HEK293 (cell line): ENCODE data around the gene SLC9A9.

Experiments
- CTCF ChIA-PET: fragments of 350-600 bp; formaldehyde crosslinking; extraction: SDS; loops from one replicate; lab custom pipeline; 2021; ENCODE audit warnings: antibody characterized with exemption; lab: Yijun Ruan, JAX
- POLR2A ChIA-PET: fragments of 300-600 bp; formaldehyde crosslinking; extraction: SDS; loops from one replicate; lab custom pipeline; 2020; ENCODE audit warnings: antibody characterized with exemption, inconsistent platforms; lab: Yijun Ruan, JAX
- H3K27ac ChIP-seq: fragments of 200-500 bp; sonication (Bioruptor generic); 2 replicates; pipeline ENCODE4 v1.5.1; 2014; ENCODE audit warnings: low read depth, low read length, control low read depth, inconsistent platforms; ENCODE audit errors: extremely low read depth
- H3K36me3 ChIP-seq, 2 experiments: fragments of 200-500 bp in 1 of 2; sonication (Bioruptor generic) in 1 of 2; 1 replicate in 1 of 2; 2 replicates in 1 of 2; pipeline ENCODE4 v1.5.1; 2014 to 2017; ENCODE audit warnings: inconsistent platforms in 2 of 2, low read length in 2 of 2; ENCODE audit not compliant: control insufficient read depth in 2 of 2, insufficient read depth in 1 of 2
- H3K4me1 ChIP-seq: fragments of 200-500 bp; sonication (Bioruptor generic); 2 replicates; pipeline ENCODE4 v1.5.1; 2014; ENCODE audit warnings: mild to moderate bottlenecking, low read length, inconsistent platforms; ENCODE audit not compliant: control insufficient read depth, insufficient read depth
- H3K4me3 ChIP-seq: 2 replicates; pipeline ENCODE4 v1.5.1; 2011; ENCODE audit warnings: low read depth, mild to moderate bottlenecking, control low read depth, low read length, moderate library complexity
- H3K9me3 ChIP-seq: fragments of 200-500 bp; sonication (Bioruptor generic); 2 replicates; pipeline ENCODE4 v1.5.1; 2014; ENCODE audit warnings: low read depth, low read length, inconsistent platforms; ENCODE audit not compliant: control insufficient read depth, insufficient read depth
- BCL11A ChIP-seq: fragments of 450-650 bp; formaldehyde crosslinking; IDR thresholded peaks from 2 replicates; pipeline ENCODE4 v1.5.1; 2016; ENCODE audit warnings: low read depth, missing biosample characterization, missing genetic modification characterization
- FEZF1 ChIP-seq: fragments of 450-650 bp; formaldehyde crosslinking; IDR thresholded peaks from 2 replicates; pipeline ENCODE4 v1.5.1; 2016; ENCODE audit warnings: missing biosample characterization, missing genetic modification characterization
- GLI2 ChIP-seq: fragments of 450-650 bp; formaldehyde crosslinking; IDR thresholded peaks from 2 replicates; pipeline ENCODE4; 2017; ENCODE audit warnings: missing biosample characterization, missing genetic modification characterization, low read depth, borderline replicate concordance
- IKZF3 ChIP-seq: fragments of 450-650 bp; IDR thresholded peaks from 2 replicates; pipeline ENCODE4 v1.5.0; 2018; ENCODE audit warnings: missing biosample characterization, mild to moderate bottlenecking, missing genetic modification characterization, moderate library complexity
- KLF8 ChIP-seq: fragments of 450-650 bp; formaldehyde crosslinking; IDR thresholded peaks from 2 replicates; pipeline ENCODE4 v1.5.1; 2016; ENCODE audit warnings: missing biosample characterization, missing genetic modification characterization
- OSR2 ChIP-seq: fragments of 450-650 bp; formaldehyde crosslinking; IDR thresholded peaks from 2 replicates; pipeline ENCODE4 v1.5.1; 2016; ENCODE audit warnings: missing biosample characterization, missing genetic modification characterization
- RBAK ChIP-seq: fragments of 450-650 bp; formaldehyde crosslinking; IDR thresholded peaks from 2 replicates; pipeline ENCODE4 v1.5.1; 2016; ENCODE audit warnings: missing biosample characterization, missing genetic modification characterization
- REPIN1 ChIP-seq: fragments of 450-650 bp; formaldehyde crosslinking; IDR thresholded peaks from 2 replicates; pipeline ENCODE4 v1.5.1; 2017; ENCODE audit warnings: missing biosample characterization, missing genetic modification characterization, low read depth
- SP3 ChIP-seq: fragments of 450-650 bp; formaldehyde crosslinking; IDR thresholded peaks from 2 replicates; pipeline ENCODE4 v1.5.1; 2016; ENCODE audit warnings: missing biosample characterization, missing genetic modification characterization
- ZBTB17 ChIP-seq: fragments of 450-650 bp; formaldehyde crosslinking; IDR thresholded peaks from 2 replicates; pipeline ENCODE4 v1.5.1; 2016; ENCODE audit warnings: missing biosample characterization, missing genetic modification characterization
- ZNF121 ChIP-seq: fragments of 450-650 bp; formaldehyde crosslinking; IDR thresholded peaks from 2 replicates; pipeline ENCODE4 v1.5.1; 2016; ENCODE audit warnings: missing biosample characterization, missing genetic modification characterization
- ZNF132 ChIP-seq: fragments of 450-650 bp; formaldehyde crosslinking; IDR thresholded peaks from 2 replicates; pipeline ENCODE4 v1.5.1; 2017; ENCODE audit warnings: missing biosample characterization, missing genetic modification characterization, borderline replicate concordance
- ZNF140 ChIP-seq: fragments of 450-650 bp; formaldehyde crosslinking; IDR thresholded peaks from 2 replicates; pipeline ENCODE4 v1.5.1; 2016; ENCODE audit warnings: missing biosample characterization, missing genetic modification characterization
- ZNF155 ChIP-seq: fragments of 450-650 bp; formaldehyde crosslinking; IDR thresholded peaks from 2 replicates; pipeline ENCODE4 v1.5.1; 2016; ENCODE audit warnings: missing biosample characterization, missing genetic modification characterization
- ZNF174 ChIP-seq: fragments of 450-650 bp; formaldehyde crosslinking; IDR thresholded peaks from 2 replicates; pipeline ENCODE4 v1.5.0; 2017; ENCODE audit warnings: missing biosample characterization, mild to moderate bottlenecking, missing genetic modification characterization
- ZNF202 ChIP-seq: fragments of 450-650 bp; formaldehyde crosslinking; IDR thresholded peaks from 2 replicates; pipeline ENCODE4 v1.5.1; 2016; ENCODE audit warnings: missing biosample characterization, missing genetic modification characterization, borderline replicate concordance
- ZNF24 ChIP-seq: fragments of 450-650 bp; formaldehyde crosslinking; IDR thresholded peaks from 2 replicates; pipeline ENCODE4 v1.5.1; 2016; ENCODE audit warnings: missing biosample characterization, missing genetic modification characterization
- ZNF280D ChIP-seq: fragments of 450-650 bp; formaldehyde crosslinking; IDR thresholded peaks from 2 replicates; pipeline ENCODE4 v1.5.1; 2016; ENCODE audit warnings: missing biosample characterization, missing genetic modification characterization
- ZNF366 ChIP-seq: fragments of 450-650 bp; formaldehyde crosslinking; conservative IDR thresholded peaks from 2 replicates; pipeline ENCODE4 v1.5.1; 2016; ENCODE audit warnings: missing biosample characterization, missing genetic modification characterization
- ZNF398 ChIP-seq: fragments of 450-650 bp; formaldehyde crosslinking; IDR thresholded peaks from 2 replicates; pipeline ENCODE4 v1.5.1; 2017; ENCODE audit warnings: missing biosample characterization, missing genetic modification characterization
- ZNF449 ChIP-seq: fragments of 450-650 bp; formaldehyde crosslinking; IDR thresholded peaks from 2 replicates; pipeline ENCODE4 v1.5.1; 2017; ENCODE audit warnings: missing biosample characterization, mild to moderate bottlenecking, missing genetic modification characterization, moderate library complexity
- ZNF580 ChIP-seq: fragments of 450-650 bp; formaldehyde crosslinking; IDR thresholded peaks from 2 replicates; pipeline ENCODE4 v1.5.1; 2016; ENCODE audit warnings: missing biosample characterization, missing genetic modification characterization
- ZNF623 ChIP-seq: fragments of 450-650 bp; formaldehyde crosslinking; IDR thresholded peaks from 2 replicates; pipeline ENCODE4 v1.5.1; 2016; ENCODE audit warnings: missing biosample characterization, missing genetic modification characterization
- ZNF629 ChIP-seq: fragments of 450-650 bp; formaldehyde crosslinking; IDR thresholded peaks from 2 replicates; pipeline ENCODE4 v1.5.1; 2017; ENCODE audit warnings: missing biosample characterization, missing genetic modification characterization
- ZNF658 ChIP-seq: fragments of 450-650 bp; formaldehyde crosslinking; IDR thresholded peaks from 2 replicates; pipeline ENCODE4; 2016; ENCODE audit warnings: missing biosample characterization, missing genetic modification characterization
- ZNF768 ChIP-seq: fragments of 450-650 bp; formaldehyde crosslinking; IDR thresholded peaks from 2 replicates; pipeline ENCODE4 v1.5.1; 2018; ENCODE audit warnings: missing biosample characterization, mild to moderate bottlenecking, missing genetic modification characterization
- ZNF792 ChIP-seq: fragments of 450-650 bp; formaldehyde crosslinking; IDR thresholded peaks from 2 replicates; pipeline ENCODE4 v1.5.1; 2016; ENCODE audit warnings: missing biosample characterization, missing genetic modification characterization
- ZNF843 ChIP-seq: fragments of 450-650 bp; formaldehyde crosslinking; IDR thresholded peaks from 2 replicates; pipeline ENCODE4 v1.5.1; 2016; ENCODE audit warnings: missing biosample characterization, missing genetic modification characterization

SLC9A9 gene

GRCh38 chr3:143552851-143553250 lies 295.4 kb downstream of the SLC9A9 start:
- H3K4me3 ChIP-seq = no peak overlapping the region
- CTCF ChIA-PET = no interaction called here
- no peaks in the 10 kb centered on the region for H3K36me3 ChIP-seq
- H3K27ac ChIP-seq = no peak overlapping the region
- no peaks in the 10 kb centered on the region for H3K9me3 ChIP-seq
- TF ChIP-seq REPIN1 (tag by site-specific recombination) (no peak), ZNF623 (tag by site-specific recombination) (no peak), IKZF3 (tag by site-specific recombination) (no peak), RBAK (no peak), ZNF24 (tag by site-specific recombination) (no peak)
- H3K4me1 ChIP-seq = no peaks in the 10 kb centered on the region
- POLR2A ChIA-PET = no interaction called here

GRCh38 chr3:143551761-143552160 lies 296.5 kb downstream of the SLC9A9 start:
- Histone ChIP-seq H3K27ac (no peak overlapping the region), H3K4me3 (no peak overlapping the region), H3K9me3 (no peaks in the 10 kb centered on the region), H3K36me3 (no peaks in the 10 kb centered on the region), H3K4me1 (no peaks in the 10 kb centered on the region)
- ChIA-PET CTCF (no interaction called here), POLR2A (interaction anchor here (0.6 kb wide), 1 partner anchor 28 kb away, joined by 3 read pairs; no protein-coding TSS in a partner anchor)
- TF ChIP-seq KLF8 (tag by site-specific recombination) (no peak), ZNF398 (tag by site-specific recombination) (no peak), ZNF155 (tag by site-specific recombination) (no peak), ZNF658 (no peak), ZNF580 (tag by site-specific recombination) (no peak), ZNF768 (tag by site-specific recombination) (no peak), ZBTB17 (tag by site-specific recombination) (no peak), ZNF132 (no peak), ZNF174 (tag by site-specific recombination) (no peak), ZNF792 (tag by site-specific recombination) (no peak), ZNF629 (tag by site-specific recombination) (no peak), ZNF843 (tag by site-specific recombination) (no peak), ZNF449 (tag by site-specific recombination) (no peak), ZNF140 (tag by site-specific recombination) (no peak)

GRCh38 chr3:143548861-143549497 lies 299.3 kb downstream of the SLC9A9 start:
- Histone ChIP-seq H3K4me1 (no peaks in the 10 kb centered on the region), H3K36me3 (no peaks in the 10 kb centered on the region), H3K9me3 (no peaks in the 10 kb centered on the region), H3K4me3 (no peak overlapping the region), H3K27ac (no peak overlapping the region)
- TF ChIP-seq FEZF1 (tag by site-specific recombination) (no peak), OSR2 (tag by site-specific recombination) (no peak), ZNF280D (tag by site-specific recombination) (no peak), ZNF202 (tag by site-specific recombination) (no peak), ZNF366 (no peak), BCL11A (tag by site-specific recombination) (no peak), SP3 (no peak), GLI2 (tag by site-specific recombination) (no peak), ZNF121 (tag by site-specific recombination) (no peak)
- ChIA-PET POLR2A (no interaction called here), CTCF (no interaction called here)
